ENCODE data around the gene RABGGTA. TPM values are rescaled to one million over a fixed set of nuclear protein-coding genes. Genes with fewer than 3 reads are reported as not detected.

The RABGGTA gene
- total RNA-seq, 1 experiment from 2014 or later, result 27.1 TPM

GRCh38 chr14:24260026-24260779, 11.2 kb downstream of the RABGGTA start:
- Histone ChIP-seq H3K4me1 (peaks cover 12% of the 10 kb centered on the region; the same call in 1 of the 2 replicates), H3K27me3 (replicated peaks; ENCODE audit: control insufficient read depth, insufficient read depth, low read length) (no peaks in the 10 kb centered on the region), H3K36me3 (ENCODE audit: control insufficient read depth, insufficient read depth, low read length) (no peaks in the 10 kb centered on the region), H3K4me3 (ENCODE audit: low read depth, low read length) (no peak overlapping the region), H3K9me3 (no peaks in the 10 kb centered on the region)
- Mint-ChIP-seq H3K36me3 (ENCODE audit: insufficient read depth, unreplicated experiment) (no peaks in the 10 kb centered on the region), H3K27me3 (ENCODE audit: insufficient read depth, unreplicated experiment) (no peaks in the 10 kb centered on the region), H3K4me1 (ENCODE audit: low read depth, unreplicated experiment) (no peaks in the 10 kb centered on the region), H3K27ac (ENCODE audit: unreplicated experiment) (no peak overlapping the region), H3K9me3 (ENCODE audit: unreplicated experiment) (no peaks in the 10 kb centered on the region), H3K4me3 (ENCODE audit: unreplicated experiment) (no peak overlapping the region)
- DNase-seq, result no peak
- intact Hi-C loops (cut with micrococcal nuclease; ENCODE audit: unreplicated experiment), result no loop called here
- no peak for TF ChIP-seq CTCF (IDR thresholded peaks at IDR 0.05; ENCODE audit: insufficient read depth in 1 of 2, low read depth in 1 of 2, low read length in 1 of 2, severe bottlenecking in 1 of 2, unreplicated experiment in 1 of 2)
- POLR2A ChIA-PET, result no interaction called here
- BruUV-seq (replicated peaks), result no TSS peak
- CTCF ChIA-PET, result interaction anchor here (1.7 kb wide), 1 partner anchor 7 kb away, joined by 3 read pairs; no protein-coding TSS in a partner anchor

- Histone ChIP-seq H3K36me3 (ENCODE audit: control insufficient read depth, insufficient read depth, low read length) (no peaks in the 10 kb centered on the region), H3K4me1 (peaks cover 11% of the 10 kb centered on the region; the same call in 1 of the 2 replicates), H3K9me3 (no peaks in the 10 kb centered on the region), H3K27me3 (replicated peaks; ENCODE audit: control insufficient read depth, insufficient read depth, low read length) (no peaks in the 10 kb centered on the region), H3K4me3 (ENCODE audit: low read depth, low read length) (no peak overlapping the region)
- CTCF ChIA-PET, result no interaction called here
- H3K9me3 Mint-ChIP-seq (ENCODE audit: unreplicated experiment), result no peaks in the 10 kb centered on the region
- H3K4me1 Mint-ChIP-seq (ENCODE audit: low read depth, unreplicated experiment), result no peaks in the 10 kb centered on the region
- H3K27ac Mint-ChIP-seq (ENCODE audit: unreplicated experiment), result peak overlapping the region; percentile 16
- H3K27me3 Mint-ChIP-seq (ENCODE audit: insufficient read depth, unreplicated experiment), result no peaks in the 10 kb centered on the region
- POLR2A ChIA-PET, result interaction anchor here (0.6 kb wide), 1 partner anchor 167 kb away, joined by 3 read pairs; no protein-coding TSS in a partner anchor
- TF ChIP-seq CTCF (IDR thresholded peaks at IDR 0.05; ENCODE audit: insufficient read depth in 1 of 2, low read depth in 1 of 2, low read length in 1 of 2, severe bottlenecking in 1 of 2, unreplicated experiment in 1 of 2), result no peak
- no peak overlapping the region for H3K4me3 Mint-ChIP-seq (ENCODE audit: unreplicated experiment)
- BruUV-seq (replicated peaks), result no TSS peak
- intact Hi-C loops (cut with micrococcal nuclease; ENCODE audit: unreplicated experiment), result no loop called here
- H3K36me3 Mint-ChIP-seq (ENCODE audit: insufficient read depth, unreplicated experiment), result no peaks in the 10 kb centered on the region
- DNase-seq, result no peak
Observed at GRCh38 chr14:24259282-24260025, 11.9 kb downstream of the RABGGTA start.

- Histone ChIP-seq H3K4me1 (0 out of 2 replicates have a peak, but pooled peaks cover 6% of the 10 kb centered on the region), H3K36me3 (ENCODE audit: control insufficient read depth, insufficient read depth, low read length) (no peaks in the 10 kb centered on the region), H3K4me3 (ENCODE audit: low read depth, low read length) (no peak overlapping the region), H3K9me3 (no peaks in the 10 kb centered on the region), H3K27me3 (replicated peaks; ENCODE audit: control insufficient read depth, insufficient read depth, low read length) (no peaks in the 10 kb centered on the region)
- intact Hi-C loops (cut with micrococcal nuclease; ENCODE audit: unreplicated experiment), result no loop called here
- Mint-ChIP-seq H3K36me3 (ENCODE audit: insufficient read depth, unreplicated experiment) (no peaks in the 10 kb centered on the region), H3K4me1 (ENCODE audit: low read depth, unreplicated experiment) (no peaks in the 10 kb centered on the region), H3K27ac (ENCODE audit: unreplicated experiment) (peak overlapping the region; percentile 16), H3K27me3 (ENCODE audit: insufficient read depth, unreplicated experiment) (no peaks in the 10 kb centered on the region), H3K9me3 (ENCODE audit: unreplicated experiment) (no peaks in the 10 kb centered on the region), H3K4me3 (ENCODE audit: unreplicated experiment) (no peak overlapping the region)
- ChIA-PET CTCF (no interaction called here), POLR2A (no interaction called here)
- no peak for DNase-seq
- no peak for TF ChIP-seq CTCF (IDR thresholded peaks at IDR 0.05; ENCODE audit: insufficient read depth in 1 of 2, low read depth in 1 of 2, low read length in 1 of 2, severe bottlenecking in 1 of 2, unreplicated experiment in 1 of 2)
- BruUV-seq (replicated peaks), result no TSS peak
Observed at GRCh38 chr14:24258548-24259265, 12.7 kb downstream of the RABGGTA start.
